ENCODE data around the gene MAK. TPM values are rescaled to one million over a fixed set of nuclear protein-coding genes. Genes with fewer than 3 reads are reported as not detected.

Gene MAK
- total RNA-seq, 2 experiments from 2014 or later, result 0.10 TPM; not detected in 1

DNA sequence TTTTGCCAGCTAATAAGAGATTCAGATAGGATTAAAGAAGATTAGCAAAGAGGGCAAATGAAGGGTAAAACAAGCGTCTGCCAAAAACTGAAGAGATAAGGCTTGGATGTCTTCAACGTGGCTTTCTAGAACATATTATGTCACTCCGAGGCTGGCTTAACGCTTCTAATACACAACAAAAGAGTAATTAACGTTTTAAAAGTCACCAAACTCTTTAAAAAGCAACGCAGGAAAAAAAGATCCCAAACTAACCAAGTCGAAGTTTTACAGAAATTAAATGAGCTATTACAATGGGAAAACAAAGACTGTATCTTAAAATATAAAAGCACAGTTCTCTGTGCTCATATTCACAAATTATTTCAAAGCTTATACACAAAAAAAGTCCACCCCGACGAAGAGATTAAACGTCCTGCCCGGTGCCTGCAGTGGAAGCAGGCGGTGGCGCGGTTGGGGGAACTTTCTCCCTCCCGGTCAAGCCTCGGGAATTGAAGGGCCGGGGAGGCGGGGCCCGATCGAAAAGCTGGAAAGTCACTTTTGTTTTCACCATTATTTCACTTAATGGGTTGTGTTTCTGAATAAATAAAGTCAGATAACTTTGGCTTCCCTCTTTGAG lies 1.2 kb downstream of the MAK start:
- Histone ChIP-seq H3K4me1 (ENCODE audit: insufficient read depth, low read length, poor library complexity, severe bottlenecking) (peaks cover 22% of the 10 kb centered on the region), H3K4me2 (ENCODE audit: low read length) (peak overlapping the region; percentile 92), H3K4me3 (ENCODE audit: low read depth, low read length, poor library complexity, severe bottlenecking) (peak overlapping the region; percentile 72), H3K9me3 (ENCODE audit: low read length) (no peaks in the 10 kb centered on the region), H3K79me2 (ENCODE audit: insufficient read depth, low read depth, low read length) (no peaks in the 10 kb centered on the region), H2AFZ (ENCODE audit: low read length) (peak overlapping the region; percentile 97; the same call in 1 of the 2 replicates), H3K36me3 (ENCODE audit: insufficient read depth, low read length) (no peaks in the 10 kb centered on the region), H4K20me1 (ENCODE audit: insufficient read depth, low read length) (no peaks in the 10 kb centered on the region), H3K27ac (ENCODE audit: low read depth, low read length, poor library complexity, severe bottlenecking) (no peak overlapping the region), H3K9me2 (ENCODE audit: insufficient read depth, low read length) (no peaks in the 10 kb centered on the region)
- ChIA-PET CTCF (ENCODE audit: unreplicated experiment) (interaction anchor here (0.6 kb wide), 1 partner anchor 146 kb away, joined by 3 read pairs; no protein-coding TSS in a partner anchor), POLR2A (interaction anchor here (0.6 kb wide), 1 partner anchor 113 kb away, joined by 3 read pairs; no protein-coding TSS in a partner anchor)
- no peak for DNase-seq (ENCODE audit: low spot score)
- no TSS peak for BruUV-seq (replicated peaks)
- TF ChIP-seq, protein P1, sequence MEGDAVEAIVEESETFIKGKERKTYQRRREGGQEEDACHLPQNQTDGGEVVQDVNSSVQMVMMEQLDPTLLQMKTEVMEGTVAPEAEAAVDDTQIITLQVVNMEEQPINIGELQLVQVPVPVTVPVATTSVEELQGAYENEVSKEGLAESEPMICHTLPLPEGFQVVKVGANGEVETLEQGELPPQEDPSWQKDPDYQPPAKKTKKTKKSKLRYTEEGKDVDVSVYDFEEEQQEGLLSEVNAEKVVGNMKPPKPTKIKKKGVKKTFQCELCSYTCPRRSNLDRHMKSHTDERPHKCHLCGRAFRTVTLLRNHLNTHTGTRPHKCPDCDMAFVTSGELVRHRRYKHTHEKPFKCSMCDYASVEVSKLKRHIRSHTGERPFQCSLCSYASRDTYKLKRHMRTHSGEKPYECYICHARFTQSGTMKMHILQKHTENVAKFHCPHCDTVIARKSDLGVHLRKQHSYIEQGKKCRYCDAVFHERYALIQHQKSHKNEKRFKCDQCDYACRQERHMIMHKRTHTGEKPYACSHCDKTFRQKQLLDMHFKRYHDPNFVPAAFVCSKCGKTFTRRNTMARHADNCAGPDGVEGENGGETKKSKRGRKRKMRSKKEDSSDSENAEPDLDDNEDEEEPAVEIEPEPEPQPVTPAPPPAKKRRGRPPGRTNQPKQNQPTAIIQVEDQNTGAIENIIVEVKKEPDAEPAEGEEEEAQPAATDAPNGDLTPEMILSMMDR (conservative IDR thresholded peaks at IDR 0.05; ENCODE audit: low read length), result no peak
- TF ChIP-seq EZH2phosphoT487 (IDR thresholded peaks at IDR 0.05; ENCODE audit: borderline replicate concordance, low read depth, low read length), result no peak
- intact Hi-C loops (cut with micrococcal nuclease; ENCODE audit: unreplicated experiment), result loop anchor here (5.0 kb wide), 1 partner anchor 65 kb away; no protein-coding TSS in a partner anchor

DNA sequence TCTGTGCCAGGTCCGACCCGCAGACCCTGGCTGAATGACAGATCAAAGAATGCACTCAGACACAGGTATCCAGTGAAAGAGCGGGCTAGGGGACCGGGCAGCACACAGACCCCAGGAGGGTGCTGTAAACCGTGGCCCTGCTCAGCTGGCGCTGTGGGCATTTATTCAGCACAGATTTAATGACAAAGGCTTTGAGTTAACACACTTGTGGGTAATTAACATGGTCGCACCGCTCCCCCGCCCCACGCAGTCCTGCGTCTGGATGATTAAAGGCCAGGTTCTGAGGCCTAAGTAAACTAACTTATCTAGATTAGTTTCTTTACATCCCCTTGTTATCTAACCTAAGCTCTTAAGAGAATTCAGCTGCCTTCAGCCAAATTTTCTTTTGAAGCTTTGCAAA lies 3.5 kb downstream of the MAK start:
- Histone ChIP-seq H3K79me2 (ENCODE audit: insufficient read depth, low read depth, low read length) (no peaks in the 10 kb centered on the region), H3K4me2 (ENCODE audit: low read length) (no peak overlapping the region), H3K4me1 (ENCODE audit: insufficient read depth, low read length, poor library complexity, severe bottlenecking) (peaks cover 22% of the 10 kb centered on the region), H3K4me3 (ENCODE audit: low read depth, low read length, poor library complexity, severe bottlenecking) (no peak overlapping the region), H3K9me2 (ENCODE audit: insufficient read depth, low read length) (no peaks in the 10 kb centered on the region), H3K27ac (ENCODE audit: low read depth, low read length, poor library complexity, severe bottlenecking) (no peak overlapping the region), H3K9me3 (ENCODE audit: low read length) (no peaks in the 10 kb centered on the region), H3K36me3 (ENCODE audit: insufficient read depth, low read length) (no peaks in the 10 kb centered on the region), H2AFZ (ENCODE audit: low read length) (no peak overlapping the region), H4K20me1 (ENCODE audit: insufficient read depth, low read length) (no peaks in the 10 kb centered on the region)
- no peak for TF ChIP-seq EZH2phosphoT487 (IDR thresholded peaks at IDR 0.05; ENCODE audit: borderline replicate concordance, low read depth, low read length)
- TF ChIP-seq, protein P1 (conservative IDR thresholded peaks at IDR 0.05; ENCODE audit: low read length), result no peak
- no peak for DNase-seq (ENCODE audit: low spot score)
- intact Hi-C loops (cut with micrococcal nuclease; ENCODE audit: unreplicated experiment), result loop anchor here (5.0 kb wide), 1 partner anchor 67 kb away; no protein-coding TSS in a partner anchor
- POLR2A ChIA-PET, result interaction anchor here (0.6 kb wide), 3 partner anchors 55 to 317 kb away, joined by 4 to 7 read pairs (median 6); no protein-coding TSS in a partner anchor
- BruUV-seq (replicated peaks), result no TSS peak
- CTCF ChIA-PET (ENCODE audit: unreplicated experiment), result interaction anchor here (0.6 kb wide), 1 partner anchor 1179 kb away, joined by 3 read pairs; no protein-coding TSS in a partner anchor

DNA sequence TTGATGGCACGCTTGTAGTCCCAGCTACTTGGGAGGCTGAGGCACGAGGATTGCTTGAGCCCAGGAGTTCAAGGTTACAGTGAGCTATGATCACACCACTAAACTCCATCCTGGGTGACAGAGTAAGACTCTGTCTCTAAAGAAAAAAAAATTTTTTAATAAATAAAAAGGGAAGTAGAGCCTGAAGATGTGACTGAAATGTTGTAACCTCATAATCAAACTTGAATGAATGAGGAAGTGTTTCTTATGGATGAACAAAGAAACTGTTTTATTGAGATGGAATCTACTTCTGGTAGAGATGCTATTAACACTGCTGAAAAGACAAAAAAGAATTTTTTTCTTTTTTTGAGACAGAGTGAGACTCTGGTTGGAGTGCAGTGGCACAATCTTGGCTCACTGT lies 6.7 kb downstream of the MAK start:
- intact Hi-C loops (cut with micrococcal nuclease; ENCODE audit: unreplicated experiment), result no loop called here
- CTCF ChIA-PET (ENCODE audit: unreplicated experiment), result no interaction called here

More for the DNA sequence above, 6.7 kb downstream of the MAK start:
- no peaks in the 10 kb centered on the region for H3K9me2 ChIP-seq (ENCODE audit: insufficient read depth, low read length)
- no peaks in the 10 kb centered on the region for H3K9me3 ChIP-seq (ENCODE audit: low read length)
- no peak overlapping the region for H3K4me3 ChIP-seq (ENCODE audit: low read depth, low read length, poor library complexity, severe bottlenecking)
- H4K20me1 ChIP-seq (ENCODE audit: insufficient read depth, low read length), result no peaks in the 10 kb centered on the region
- POLR2A ChIA-PET, result no interaction called here
- no peak overlapping the region for H3K4me2 ChIP-seq (ENCODE audit: low read length)
- no peak overlapping the region for H3K27ac ChIP-seq (ENCODE audit: low read depth, low read length, poor library complexity, severe bottlenecking)
- H3K36me3 ChIP-seq (ENCODE audit: insufficient read depth, low read length), result no peaks in the 10 kb centered on the region
- TF ChIP-seq EZH2phosphoT487 (IDR thresholded peaks at IDR 0.05; ENCODE audit: borderline replicate concordance, low read depth, low read length), result no peak
- TF ChIP-seq, protein P1 (conservative IDR thresholded peaks at IDR 0.05; ENCODE audit: low read length), result no peak
- H3K4me1 ChIP-seq (ENCODE audit: insufficient read depth, low read length, poor library complexity, severe bottlenecking), result no peaks in the 10 kb centered on the region
- no peak for DNase-seq (ENCODE audit: low spot score)
- H3K79me2 ChIP-seq (ENCODE audit: insufficient read depth, low read depth, low read length), result no peaks in the 10 kb centered on the region
- H2AFZ ChIP-seq (ENCODE audit: low read length), result no peak overlapping the region
- no TSS peak for BruUV-seq (replicated peaks)

All from OCI-LY7 (cell line).